SH-SY5Y (cell line): Measurements from ENCODE around the gene COL15A1.

ENCODE experiments used
- GATA2 ChIP-seq: IDR thresholded peaks from 2 replicates; pipeline ENCODE4 v1.6.1; 2011; ENCODE audit warnings: mild to moderate bottlenecking, low read depth, low read length
- GATA3 ChIP-seq: IDR thresholded peaks from 2 replicates; pipeline ENCODE4 v1.6.1; 2011; ENCODE audit warnings: low read depth, mild to moderate bottlenecking, low read length, moderate library complexity

COL15A1 gene

GRCh38 chr9:98967257-98967656, 23.6 kb downstream of the COL15A1 start:
- TF ChIP-seq GATA3 (no peak), GATA2 (no peak)

- TF ChIP-seq GATA2, result no peak
- no peak for TF ChIP-seq GATA3
These were observed 24.0 kb downstream of the COL15A1 start for GRCh38 chr9:98967680-98968079.

GRCh38 chr9:98968601-98969337, 25.1 kb downstream of the COL15A1 start:
- TF ChIP-seq GATA3 (no peak), GATA2 (no peak)

GRCh38 chr9:98970532-98971041, 26.9 kb downstream of the COL15A1 start:
- TF ChIP-seq GATA2 (no peak), GATA3 (no peak)

GRCh38 chr9:98971168-98971914, 27.6 kb downstream of the COL15A1 start:
- TF ChIP-seq GATA2 (no peak), GATA3 (no peak)

- TF ChIP-seq GATA3 (no peak), GATA2 (no peak)
These were observed 28.2 kb downstream of the COL15A1 start for GRCh38 chr9:98971915-98972223.

- TF ChIP-seq GATA3 (no peak), GATA2 (no peak)
These were observed 29.0 kb downstream of the COL15A1 start for GRCh38 chr9:98972716-98973115.

GRCh38 chr9:98973171-98973570, 29.5 kb downstream of the COL15A1 start:
- TF ChIP-seq GATA2 (no peak), GATA3 (no peak)

- TF ChIP-seq GATA3, result no peak
- no peak for TF ChIP-seq GATA2
These were observed 29.9 kb downstream of the COL15A1 start for GRCh38 chr9:98973576-98973975.

GRCh38 chr9:98974106-98974505, 30.4 kb downstream of the COL15A1 start:
- TF ChIP-seq GATA2, result no peak
- no peak for TF ChIP-seq GATA3

GRCh38 chr9:98974554-98974953, 30.8 kb downstream of the COL15A1 start:
- TF ChIP-seq GATA2 (no peak), GATA3 (no peak)

GRCh38 chr9:98974994-98975712, 31.4 kb downstream of the COL15A1 start:
- TF ChIP-seq GATA3, result no peak
- no peak for TF ChIP-seq GATA2

GRCh38 chr9:98975838-98976237, 32.1 kb downstream of the COL15A1 start:
- TF ChIP-seq GATA3 (no peak), GATA2 (no peak)

GRCh38 chr9:98977246-98977714, 33.6 kb downstream of the COL15A1 start:
- TF ChIP-seq GATA2, result no peak
- TF ChIP-seq GATA3, result no peak

GRCh38 chr9:98977813-98978212, 34.1 kb downstream of the COL15A1 start:
- no peak for TF ChIP-seq GATA3
- TF ChIP-seq GATA2, result no peak
